HG03558 (cell line): ENCODE measurements around the gene TFEB.

Experiments used
- ATAC-seq: cut with Tn5 transposase; IDR thresholded peaks from one replicate; pipeline ENCODE4 v1.9.1; 2021; ENCODE audit warnings: moderate number of reproducible peaks; ENCODE audit not compliant: unreplicated experiment; ENCODE audit errors: extremely low read depth

The TFEB gene

GRCh38 chr6:41735427-41736185 lies at the start of gene TFEB:
Gene TFEB, minus strand, starts transcription at chr6:41735608. Its CDS starts 44,395 bp downstream, at chr6:41691213.
- ATAC-seq = peak; percentile 33

GRCh38 chr6:41784581-41785171 lies 49.3 kb upstream of the TFEB start:
- no peak for ATAC-seq

GRCh38 chr6:41783106-41783780 lies 47.8 kb upstream of the TFEB start:
- ATAC-seq = no peak

- ATAC-seq = no peak
Measured at GRCh38 chr6:41781366-41781730, 45.9 kb upstream of the TFEB start.

GRCh38 chr6:41780551-41781365 lies 45.4 kb upstream of the TFEB start, which contains the start of gene PRICKLE4:
Gene PRICKLE4, plus strand, starts transcription at chr6:41780782. Its CDS starts 2,692 bp downstream, at chr6:41783474.
- no peak for ATAC-seq

- peak; percentile 91 for ATAC-seq
Measured at GRCh38 chr6:41779788-41780550, 44.6 kb upstream of the TFEB start, which contains the start of gene FRS3. Gene FRS3, minus strand, starts transcription at chr6:41779900. Its CDS starts 2,913 bp downstream, at chr6:41776987.

GRCh38 chr6:41779336-41779735 lies 43.9 kb upstream of the TFEB start:
- ATAC-seq = peak; percentile 12

GRCh38 chr6:41778895-41779294 lies 43.5 kb upstream of the TFEB start:
- no peak for ATAC-seq

- no peak for ATAC-seq
Measured at GRCh38 chr6:41777551-41778285, 42.3 kb upstream of the TFEB start.

GRCh38 chr6:41775293-41775882 lies 40.0 kb upstream of the TFEB start:
- ATAC-seq = no peak

GRCh38 chr6:41774841-41775240 lies 39.4 kb upstream of the TFEB start:
- ATAC-seq = no peak

- ATAC-seq = no peak
Measured at GRCh38 chr6:41771058-41771983, 35.9 kb upstream of the TFEB start.

GRCh38 chr6:41770381-41771057 lies 35.1 kb upstream of the TFEB start:
- no peak for ATAC-seq

- no peak for ATAC-seq
Measured at GRCh38 chr6:41769376-41769775, 34.0 kb upstream of the TFEB start.

- no peak for ATAC-seq
Measured at GRCh38 chr6:41768545-41769308, 33.3 kb upstream of the TFEB start.

GRCh38 chr6:41767112-41767833 lies 31.9 kb upstream of the TFEB start:
- ATAC-seq = no peak
